ENCODE data around the gene IL10RB.
"Not testable (repeated sequence)": the region's sequence is repeated elsewhere in the genome, so short reads cannot be mapped to it uniquely, and the experiment has no call there.

The IL10RB gene

GRCh38 chr21:33241846-33242245, 24.3 kb upstream of the IL10RB start:
- DNase-seq (ENCODE audit: low spot score), result no peak

DNA sequence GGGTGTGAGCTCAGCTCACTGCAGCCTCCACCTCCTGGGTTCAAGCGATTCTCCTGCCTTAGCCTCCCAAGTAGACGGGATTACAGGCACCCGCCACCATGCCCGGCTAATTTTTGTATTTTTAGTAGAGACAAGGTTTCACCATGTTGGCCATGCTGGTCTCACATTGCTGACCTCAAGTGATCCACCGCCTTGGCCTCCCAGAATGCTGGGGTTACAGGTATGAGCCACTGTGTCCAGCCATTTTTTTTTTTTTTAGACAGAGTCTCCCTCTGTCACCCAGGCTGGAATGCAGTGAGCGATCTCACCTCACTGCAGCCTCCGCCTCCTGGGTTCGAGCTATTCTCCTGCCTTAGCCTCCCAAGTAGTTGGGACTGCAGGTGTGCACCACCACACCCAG, 23.3 kb upstream of the IL10RB start:
- DNase-seq (ENCODE audit: low spot score), result not testable (repeated sequence)

- no peak for DNase-seq (ENCODE audit: low spot score)
These were observed 21.9 kb upstream of the IL10RB start for GRCh38 chr21:33244082-33244778.

- DNase-seq (ENCODE audit: low spot score), result no peak
These were observed 21.4 kb upstream of the IL10RB start for GRCh38 chr21:33244779-33245105.

DNA sequence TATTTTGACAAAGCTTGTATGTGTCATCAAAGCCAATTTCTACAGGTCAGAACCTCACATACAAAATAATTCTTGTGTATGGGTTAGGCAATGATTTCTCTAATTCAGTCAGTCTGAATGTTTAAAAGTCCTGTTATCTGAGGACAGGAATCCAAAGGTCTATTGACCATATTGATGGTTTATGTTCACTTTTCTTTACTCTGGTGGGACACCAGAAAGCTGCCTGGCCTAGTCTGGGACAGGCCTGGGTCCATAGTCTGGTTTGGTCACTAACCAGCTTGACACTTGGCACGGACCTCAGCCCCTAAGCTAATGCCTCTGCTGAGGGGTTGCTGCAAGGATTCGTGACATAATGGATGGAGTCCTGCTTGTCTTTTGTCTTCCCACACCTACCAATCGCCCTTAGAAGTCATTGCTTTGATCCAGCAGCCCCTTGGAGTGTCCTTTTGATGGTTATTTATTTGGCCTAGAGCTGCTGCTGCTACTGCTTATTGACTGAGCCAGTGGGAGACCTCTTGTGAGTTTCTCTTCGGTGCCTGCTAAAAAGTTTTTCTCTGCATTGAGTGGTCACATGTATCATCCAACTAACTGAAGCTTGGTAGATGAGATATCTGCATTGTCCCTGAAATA, 20.8 kb upstream of the IL10RB start:
- DNase-seq (ENCODE audit: low spot score), result no peak

DNA sequence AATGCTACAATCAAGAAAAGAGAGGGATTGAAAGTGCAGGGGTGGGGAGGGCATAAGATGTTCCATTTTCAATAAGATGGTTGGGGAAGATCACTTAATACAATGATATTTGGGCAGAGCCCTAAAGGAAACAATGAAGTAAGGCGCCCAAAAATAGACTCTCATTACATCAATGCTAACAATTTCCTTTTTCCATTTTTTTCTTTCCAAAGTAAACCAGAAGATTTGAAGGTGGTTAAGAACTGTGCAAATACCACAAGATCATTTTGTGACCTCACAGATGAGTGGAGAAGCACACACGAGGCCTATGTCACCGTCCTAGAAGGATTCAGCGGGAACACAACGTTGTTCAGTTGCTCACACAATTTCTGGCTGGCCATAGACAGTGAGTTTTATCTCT, 19.7 kb upstream of the IL10RB start:
- DNase-seq (ENCODE audit: low spot score), result no peak

DNA sequence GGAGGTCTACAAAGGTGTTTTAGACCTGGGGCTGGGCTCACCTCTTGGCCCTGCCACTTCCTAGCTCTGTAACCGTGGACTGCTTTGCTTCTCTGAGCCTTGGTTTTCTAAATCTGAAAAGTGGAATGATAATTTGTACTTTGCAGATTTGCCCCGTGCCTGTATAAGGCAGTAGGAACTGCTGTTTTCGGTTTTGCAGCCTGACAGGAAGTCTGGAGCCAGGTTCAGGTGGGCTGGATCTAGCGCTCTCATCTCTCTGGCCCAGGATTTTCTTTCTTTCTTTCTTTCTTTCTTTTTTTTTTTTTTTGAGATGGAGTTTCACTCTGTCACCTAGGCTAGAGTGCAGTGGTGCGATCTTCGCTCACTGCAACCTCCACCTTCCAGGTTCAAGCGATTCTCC, 19.2 kb upstream of the IL10RB start:
- DNase-seq (ENCODE audit: low spot score), result no peak

DNA sequence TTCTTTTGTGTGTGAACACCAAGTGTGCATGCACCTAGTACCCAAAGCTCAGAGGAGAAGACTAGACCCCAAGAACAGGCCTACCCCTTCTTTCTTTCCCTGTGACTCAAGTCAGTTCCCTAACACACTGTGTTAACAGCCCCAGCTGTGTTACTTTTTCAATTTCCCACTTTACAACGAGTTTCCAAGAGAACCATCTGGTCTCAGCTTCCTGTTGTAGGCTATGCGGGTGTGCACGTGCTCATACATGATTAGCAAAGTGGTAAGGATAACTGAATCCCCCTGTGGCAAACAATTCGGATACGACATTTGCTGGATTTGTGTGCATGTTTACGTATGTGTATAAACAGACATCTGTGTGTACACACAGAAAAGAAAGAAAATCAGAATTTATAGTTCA, 18.6 kb upstream of the IL10RB start:
- no peak for DNase-seq (ENCODE audit: low spot score)

GRCh38 chr21:33249331-33250002, 16.7 kb upstream of the IL10RB start:
- DNase-seq (ENCODE audit: low spot score), result no peak

- no peak for DNase-seq (ENCODE audit: low spot score)
These were observed 15.0 kb upstream of the IL10RB start for GRCh38 chr21:33251119-33251518.

DNA sequence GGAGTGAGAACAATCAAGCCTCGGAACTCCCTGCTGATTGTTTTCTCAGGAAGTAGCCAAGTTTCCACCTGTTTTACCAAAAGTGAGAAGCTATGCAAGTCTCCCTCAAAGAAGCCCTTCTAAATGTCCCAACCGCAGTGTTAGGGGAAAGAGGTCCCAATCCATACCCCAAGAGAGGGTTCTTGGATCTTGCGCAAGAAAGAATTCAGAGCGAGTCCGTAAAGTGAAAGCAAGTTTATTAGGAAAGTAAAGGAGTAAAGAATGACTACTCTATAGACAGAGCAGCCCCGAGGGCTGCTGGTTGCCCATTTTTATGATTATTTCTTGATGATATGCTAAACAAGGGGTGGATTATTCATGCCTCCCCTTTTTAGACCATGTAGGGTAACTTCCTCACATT, 12.8 kb upstream of the IL10RB start:
- DNase-seq (ENCODE audit: low spot score), result not testable (repeated sequence)

- no peak for DNase-seq (ENCODE audit: low spot score)
These were observed 11.4 kb upstream of the IL10RB start for GRCh38 chr21:33254766-33255165.

DNA sequence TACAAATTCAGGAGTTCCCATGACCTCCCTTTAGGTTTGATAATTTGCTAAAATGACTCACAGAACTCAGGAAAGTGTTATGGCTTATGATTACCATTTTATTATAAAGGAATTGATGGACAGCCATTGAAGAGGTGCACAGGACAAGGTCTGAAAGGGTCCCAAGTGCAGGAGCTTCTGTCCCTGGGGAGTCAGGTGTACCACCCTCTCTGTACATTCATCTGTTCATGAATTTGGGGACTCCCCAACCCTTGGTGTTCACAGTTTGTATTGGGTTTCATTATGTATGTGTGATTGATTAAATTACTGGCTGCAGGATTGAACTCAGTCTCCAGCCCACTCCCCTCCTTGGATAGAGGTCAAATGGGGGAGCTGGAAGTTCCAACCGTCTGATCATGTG, 10.8 kb upstream of the IL10RB start:
- DNase-seq (ENCODE audit: low spot score), result no peak

- DNase-seq (ENCODE audit: low spot score), result no peak
These were observed 10.1 kb upstream of the IL10RB start for GRCh38 chr21:33256019-33256418.

- DNase-seq (ENCODE audit: low spot score), result no peak
These were observed 8.9 kb upstream of the IL10RB start for GRCh38 chr21:33257094-33257803.

GRCh38 chr21:33258475-33258874, 7.7 kb upstream of the IL10RB start:
- DNase-seq (ENCODE audit: low spot score), result no peak

- DNase-seq (ENCODE audit: low spot score), result no peak
These were observed 6.7 kb upstream of the IL10RB start for GRCh38 chr21:33259428-33259827.

DNA sequence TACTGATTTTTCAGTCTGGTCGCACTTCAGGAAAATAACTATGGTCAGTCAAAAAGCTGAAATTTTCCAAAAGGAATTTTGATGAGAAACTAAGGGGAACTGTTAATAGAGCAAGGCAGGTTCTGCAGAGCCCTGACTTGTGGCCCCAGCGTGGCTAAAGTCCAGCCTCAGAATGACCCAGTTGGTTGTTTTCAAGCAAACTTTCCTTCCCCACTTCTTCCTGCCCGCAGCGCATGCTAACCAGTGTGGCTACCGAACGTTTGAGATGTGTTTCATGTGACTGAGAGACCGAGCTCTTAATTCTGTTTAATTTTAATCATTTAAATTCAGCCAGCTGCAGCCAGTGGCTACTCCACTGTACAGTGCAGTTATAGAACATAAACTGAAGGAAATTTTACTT, 6.2 kb upstream of the IL10RB start:
- DNase-seq (ENCODE audit: low spot score), result no peak

- no peak for DNase-seq (ENCODE audit: low spot score)
These were observed 4.5 kb upstream of the IL10RB start for GRCh38 chr21:33261635-33262034.

DNA sequence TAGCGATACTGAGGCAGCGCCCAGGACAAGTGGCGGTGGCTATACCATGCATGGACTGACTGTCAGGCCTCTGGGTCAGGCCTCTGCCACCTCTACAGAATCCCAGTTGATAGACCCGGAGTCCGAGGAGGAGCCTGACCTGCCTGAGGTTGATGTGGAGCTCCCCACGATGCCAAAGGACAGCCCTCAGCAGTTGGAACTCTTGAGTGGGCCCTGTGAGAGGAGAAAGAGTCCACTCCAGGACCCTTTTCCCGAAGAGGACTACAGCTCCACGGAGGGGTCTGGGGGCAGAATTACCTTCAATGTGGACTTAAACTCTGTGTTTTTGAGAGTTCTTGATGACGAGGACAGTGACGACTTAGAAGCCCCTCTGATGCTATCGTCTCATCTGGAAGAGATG, 3.2 kb upstream of the IL10RB start:
- no peak for DNase-seq (ENCODE audit: low spot score)

- DNase-seq (ENCODE audit: low spot score), result no peak
These were observed 1.6 kb upstream of the IL10RB start for GRCh38 chr21:33264561-33264960.

GRCh38 chr21:33265664-33266049, 510 bp upstream of the IL10RB start:
- DNase-seq (ENCODE audit: low spot score), result no peak

DNA sequence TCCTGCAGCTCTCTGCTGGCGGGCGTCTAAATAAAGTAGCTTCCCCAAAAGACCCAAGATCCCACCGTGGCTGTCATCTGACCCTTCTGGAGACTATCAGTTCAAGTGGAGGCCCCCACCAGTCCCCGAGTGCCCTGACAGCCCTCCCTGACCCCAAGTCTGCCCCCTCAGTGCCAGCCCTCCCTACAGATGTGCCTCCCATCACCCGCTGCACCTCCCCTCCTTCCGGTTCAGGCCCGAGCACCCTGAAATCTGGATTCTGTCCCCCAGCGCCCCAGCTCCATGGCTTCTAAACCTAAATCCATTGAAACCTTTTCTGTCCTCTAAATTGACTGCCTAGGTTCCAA, 595 bp downstream of the IL10RB start:
- no peak for DNase-seq (ENCODE audit: low spot score)

Measured in LoVo (cell line).